ENCODE data around the gene TSC22D2. TPM values are rescaled to one million over a fixed set of nuclear protein-coding genes. Genes with fewer than 3 reads are reported as not detected.
"Not testable (repeated sequence)": the region's sequence is repeated elsewhere in the genome, so short reads cannot be mapped to it uniquely, and the experiment has no call there.

The TSC22D2 gene
- total RNA-seq, 2 experiments from 2014 or later, result 47.3 to 49.3 TPM

DNA sequence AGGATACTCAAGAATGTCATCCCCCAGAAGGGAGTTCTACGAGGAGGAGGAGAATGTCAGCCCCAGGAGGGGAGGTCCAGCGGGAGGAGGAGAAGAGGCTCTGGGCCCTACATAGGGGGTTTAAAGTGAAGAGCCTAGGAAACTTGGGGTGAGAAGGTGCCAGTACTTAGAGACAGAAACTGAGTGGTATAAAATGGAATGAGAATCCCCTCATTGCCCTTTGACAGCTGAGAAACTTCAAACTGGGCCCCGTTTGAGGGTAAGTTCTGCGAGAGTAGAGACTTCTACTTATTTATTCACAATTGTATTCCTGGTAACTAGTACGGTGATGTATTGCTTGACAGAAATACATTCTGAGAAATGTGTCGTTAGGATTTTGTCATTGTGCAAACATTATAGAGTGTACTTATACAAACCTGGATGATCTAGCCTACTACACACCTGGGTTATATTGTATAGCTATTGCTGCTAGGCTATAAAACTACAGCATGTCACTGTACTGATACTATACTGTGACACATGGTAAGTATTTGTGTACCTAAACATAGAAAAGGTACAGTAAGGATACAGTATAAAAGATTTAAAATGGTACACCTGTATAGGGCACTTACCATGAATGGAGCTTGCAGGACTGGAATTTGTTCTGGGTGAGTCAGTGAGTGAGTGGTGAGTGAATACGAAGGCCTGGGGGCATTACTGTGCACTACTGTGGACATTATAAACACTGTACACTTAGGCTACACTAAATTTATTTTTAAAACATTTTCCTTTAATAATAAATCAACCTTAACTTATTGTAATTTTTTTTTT, 62.0 kb downstream of the TSC22D2 start:
- no peak for ATAC-seq (ENCODE audit: poor library complexity)
- no peak overlapping the region for H3K27ac Mint-ChIP-seq

DNA sequence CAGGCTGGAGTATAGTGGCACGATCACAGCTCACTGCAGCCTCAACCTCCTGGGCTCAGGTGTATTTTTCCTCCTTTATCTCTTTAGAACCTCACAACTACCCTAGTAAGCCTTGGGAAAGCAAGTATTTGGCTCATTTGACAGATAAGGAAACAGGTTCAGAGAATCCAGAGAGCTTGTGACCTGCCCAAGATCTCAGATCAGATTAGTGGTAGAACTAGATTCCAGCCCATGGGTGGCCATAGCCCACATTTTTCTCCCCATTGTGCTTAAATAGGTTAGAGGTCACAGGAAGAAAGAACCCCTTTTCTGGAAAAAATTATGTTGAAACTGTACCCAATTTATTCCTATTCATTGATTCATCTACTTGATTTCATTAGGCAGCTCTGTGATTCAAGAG, 64.3 kb downstream of the TSC22D2 start:
- Histone ChIP-seq H3K9me3 (ENCODE audit: control insufficient read depth in 1 of 2, insufficient read depth in 1 of 2, low read length in 2 of 2) (no peaks in the 10 kb centered on the region), H3K4me3 (ENCODE audit: low read length) (no peak overlapping the region), H3K36me3 (ENCODE audit: insufficient read depth, low read length) (no peaks in the 10 kb centered on the region), H3K27ac (ENCODE audit: low read depth in 1 of 2, low read length in 2 of 2) (no peak overlapping the region), H3K4me1 (ENCODE audit: insufficient read depth, low read length) (no peaks in the 10 kb centered on the region), H3K27me3 (ENCODE audit: control insufficient read depth in 1 of 2, insufficient read depth in 2 of 2, low read length in 2 of 2) (no peaks in the 10 kb centered on the region)
- CTCF ChIA-PET, result interaction anchor here (0.6 kb wide), 1 partner anchor 241 kb away, joined by 3 read pairs; no protein-coding TSS in a partner anchor
- H3K9me3 Mint-ChIP-seq, result peaks cover 1% of the 10 kb centered on the region
- ATAC-seq (ENCODE audit: poor library complexity) (no peak), DNase-seq (no peak)
- H3K36me3 Mint-ChIP-seq (ENCODE audit: low read depth), result peaks cover 5% of the 10 kb centered on the region
- no peak overlapping the region for H3K4me3 Mint-ChIP-seq
- intact Hi-C loops (cut with DNase I, micrococcal nuclease), result no loop called here
- no peak overlapping the region for H3K27ac Mint-ChIP-seq
- TF ChIP-seq, protein P1, sequence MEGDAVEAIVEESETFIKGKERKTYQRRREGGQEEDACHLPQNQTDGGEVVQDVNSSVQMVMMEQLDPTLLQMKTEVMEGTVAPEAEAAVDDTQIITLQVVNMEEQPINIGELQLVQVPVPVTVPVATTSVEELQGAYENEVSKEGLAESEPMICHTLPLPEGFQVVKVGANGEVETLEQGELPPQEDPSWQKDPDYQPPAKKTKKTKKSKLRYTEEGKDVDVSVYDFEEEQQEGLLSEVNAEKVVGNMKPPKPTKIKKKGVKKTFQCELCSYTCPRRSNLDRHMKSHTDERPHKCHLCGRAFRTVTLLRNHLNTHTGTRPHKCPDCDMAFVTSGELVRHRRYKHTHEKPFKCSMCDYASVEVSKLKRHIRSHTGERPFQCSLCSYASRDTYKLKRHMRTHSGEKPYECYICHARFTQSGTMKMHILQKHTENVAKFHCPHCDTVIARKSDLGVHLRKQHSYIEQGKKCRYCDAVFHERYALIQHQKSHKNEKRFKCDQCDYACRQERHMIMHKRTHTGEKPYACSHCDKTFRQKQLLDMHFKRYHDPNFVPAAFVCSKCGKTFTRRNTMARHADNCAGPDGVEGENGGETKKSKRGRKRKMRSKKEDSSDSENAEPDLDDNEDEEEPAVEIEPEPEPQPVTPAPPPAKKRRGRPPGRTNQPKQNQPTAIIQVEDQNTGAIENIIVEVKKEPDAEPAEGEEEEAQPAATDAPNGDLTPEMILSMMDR (IDR thresholded peaks at IDR 0.05), result no peak
- no peaks in the 10 kb centered on the region for H3K4me1 Mint-ChIP-seq (ENCODE audit: low read depth)
- H3K27me3 Mint-ChIP-seq, result no peaks in the 10 kb centered on the region
- POLR2A ChIA-PET, result no interaction called here

More for the DNA sequence above, 62.0 kb downstream of the TSC22D2 start:
- no peaks in the 10 kb centered on the region for H3K27me3 ChIP-seq (ENCODE audit: control insufficient read depth in 1 of 2, insufficient read depth in 2 of 2, low read length in 2 of 2)
- ChIA-PET POLR2A (no interaction called here), CTCF (no interaction called here)
- no peak overlapping the region for H3K4me3 ChIP-seq (ENCODE audit: low read length)
- H3K9me3 Mint-ChIP-seq, result no peaks in the 10 kb centered on the region
- no peaks in the 10 kb centered on the region for H3K36me3 Mint-ChIP-seq (ENCODE audit: low read depth)
- no peaks in the 10 kb centered on the region for H3K4me1 Mint-ChIP-seq (ENCODE audit: low read depth)
- H3K9me3 ChIP-seq (ENCODE audit: control insufficient read depth in 1 of 2, insufficient read depth in 1 of 2, low read length in 2 of 2), result no peaks in the 10 kb centered on the region
- H3K4me3 Mint-ChIP-seq, result no peak overlapping the region
- no peaks in the 10 kb centered on the region for H3K36me3 ChIP-seq (ENCODE audit: insufficient read depth, low read length)
- TF ChIP-seq, protein P1 (IDR thresholded peaks at IDR 0.05), result no peak
- no peak overlapping the region for H3K27ac ChIP-seq (ENCODE audit: low read depth in 1 of 2, low read length in 2 of 2)
- no peaks in the 10 kb centered on the region for H3K27me3 Mint-ChIP-seq
- intact Hi-C loops (cut with DNase I, micrococcal nuclease), result no loop called here
- H3K4me1 ChIP-seq (ENCODE audit: insufficient read depth, low read length), result no peaks in the 10 kb centered on the region
- no peak for DNase-seq

DNA sequence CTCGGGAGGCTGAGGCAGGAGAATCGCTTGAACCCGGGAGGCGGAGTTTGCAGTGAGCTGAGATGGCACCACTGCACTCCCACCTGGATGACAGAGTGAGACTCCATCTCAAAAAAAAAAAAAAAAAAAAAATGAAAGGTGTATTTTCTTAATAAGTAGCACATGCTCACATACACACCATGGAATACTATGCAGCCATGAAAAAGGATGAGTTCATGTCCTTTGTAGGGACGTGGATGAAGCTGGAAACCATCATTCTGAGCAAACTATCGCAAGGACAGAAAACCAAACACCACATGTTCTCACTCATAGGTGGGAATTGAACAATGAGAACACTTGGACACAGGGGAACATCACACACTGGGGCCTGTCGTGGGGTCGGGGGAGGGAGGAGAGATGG, 65.1 kb downstream of the TSC22D2 start:
- intact Hi-C loops (cut with DNase I, micrococcal nuclease); H3K4me3 ChIP-seq (ENCODE audit: low read length); H3K9me3 ChIP-seq (ENCODE audit: control insufficient read depth in 1 of 2, insufficient read depth in 1 of 2, low read length in 2 of 2); H3K4me1 Mint-ChIP-seq (ENCODE audit: low read depth); H3K4me1 ChIP-seq (ENCODE audit: insufficient read depth, low read length); H3K27ac Mint-ChIP-seq; POLR2A ChIA-PET; ATAC-seq (ENCODE audit: poor library complexity); H3K9me3 Mint-ChIP-seq; H3K27me3 ChIP-seq (ENCODE audit: control insufficient read depth in 1 of 2, insufficient read depth in 2 of 2, low read length in 2 of 2); H3K36me3 ChIP-seq (ENCODE audit: insufficient read depth, low read length); DNase-seq; H3K36me3 Mint-ChIP-seq (ENCODE audit: low read depth); H3K27ac ChIP-seq (ENCODE audit: low read depth in 1 of 2, low read length in 2 of 2); H3K4me3 Mint-ChIP-seq; H3K27me3 Mint-ChIP-seq: not testable (repeated sequence)
- CTCF ChIA-PET, result interaction anchor here (0.6 to 0.7 kb wide), 2 partner anchors 240 to 440 kb away, joined by 3 read pairs; no protein-coding TSS in a partner anchor

All from CD4-positive, alpha-beta T cell (primary cell).